Hematopoietic multipotent progenitor cell treated with erythropoietin and hydrocortisone succinate and interleukin-3 and kit ligand, for 15 days (in vitro differentiated cells): ENCODE measurements around the gene C2CD2.
"Not testable (repeated sequence)": the region's sequence is repeated elsewhere in the genome, so short reads cannot be mapped to it uniquely, and the experiment has no call there.

Source experiments
- DNase-seq: peaks from one replicate; pipeline ENCODE4 v3.0.0-alpha.2; 2015; ENCODE audit warnings: low spot score

Gene C2CD2

GRCh38 chr21:41953831-41954653, at the start of gene C2CD2:
Gene C2CD2 (minus strand): TSS chr21:41954018. CDS start chr21:41953648, 370 bp downstream.
- DNase-seq: no peak

- DNase-seq: no peak
Measured at GRCh38 chr21:42003051-42003461, 49.2 kb upstream of the C2CD2 start.

GRCh38 chr21:42002421-42002958, 48.7 kb upstream of the C2CD2 start:
- no peak for DNase-seq

- DNase-seq: no peak
Measured at GRCh38 chr21:42001781-42002180, 48.0 kb upstream of the C2CD2 start.

GRCh38 chr21:42000908-42001307, 47.1 kb upstream of the C2CD2 start:
- no peak for DNase-seq

GRCh38 chr21:41997657-41998056, 43.8 kb upstream of the C2CD2 start:
- DNase-seq: no peak

- no peak for DNase-seq
Measured at GRCh38 chr21:41995577-41995976, 41.8 kb upstream of the C2CD2 start.

- not testable (repeated sequence) for DNase-seq
Measured at GRCh38 chr21:41994613-41995012, 40.8 kb upstream of the C2CD2 start.

GRCh38 chr21:41993744-41994143, 39.9 kb upstream of the C2CD2 start:
- DNase-seq: no peak

GRCh38 chr21:41992576-41992975, 38.8 kb upstream of the C2CD2 start:
- no peak for DNase-seq

GRCh38 chr21:41991659-41992058, 37.8 kb upstream of the C2CD2 start:
- no peak for DNase-seq

GRCh38 chr21:41989698-41990097, 35.9 kb upstream of the C2CD2 start:
- no peak for DNase-seq

- DNase-seq: no peak
Measured at GRCh38 chr21:41987310-41987709, 33.5 kb upstream of the C2CD2 start.

- no peak for DNase-seq
Measured at GRCh38 chr21:41985662-41986416, 32.0 kb upstream of the C2CD2 start.

GRCh38 chr21:41983229-41983628, 29.4 kb upstream of the C2CD2 start:
- no peak for DNase-seq

- DNase-seq: no peak
Measured at GRCh38 chr21:41980561-41980960, 26.7 kb upstream of the C2CD2 start.

- no peak for DNase-seq
Measured at GRCh38 chr21:41979751-41980369, 26.0 kb upstream of the C2CD2 start.

GRCh38 chr21:41979335-41979734, 25.5 kb upstream of the C2CD2 start:
- DNase-seq: no peak

GRCh38 chr21:41977034-41977950, 23.5 kb upstream of the C2CD2 start:
- no peak for DNase-seq

GRCh38 chr21:41976611-41977010, 22.8 kb upstream of the C2CD2 start:
- no peak for DNase-seq
